Thyroid gland (tissue), 4 donors: ENCODE measurements around the gene BIRC3.

ENCODE experiments used
- POLR2A ChIP-seq, 2 donors: fragments of 450-650 bp; IDR thresholded peaks; one replicate each; pipeline ENCODE4 v1.6.1; 2017; ENCODE audit warnings: antibody characterized with exemption in 2 of 2, mild to moderate bottlenecking in 2 of 2, moderate library complexity in 1 of 2
- TF ChIP-seq, protein P1 (sequence below), 6 experiments: fragments of 200-600 bp in 3 of 6; fragments of 450-650 bp in 3 of 6; sonication (generic) in 3 of 6; IDR thresholded peaks; one replicate each; pipeline ENCODE4 v1.5.1; 2016 to 2019; ENCODE audit warnings: antibody characterized with exemption in 6 of 6, mild to moderate bottlenecking in 2 of 6, inconsistent platforms in 1 of 6, moderate library complexity in 1 of 6

DNA sequence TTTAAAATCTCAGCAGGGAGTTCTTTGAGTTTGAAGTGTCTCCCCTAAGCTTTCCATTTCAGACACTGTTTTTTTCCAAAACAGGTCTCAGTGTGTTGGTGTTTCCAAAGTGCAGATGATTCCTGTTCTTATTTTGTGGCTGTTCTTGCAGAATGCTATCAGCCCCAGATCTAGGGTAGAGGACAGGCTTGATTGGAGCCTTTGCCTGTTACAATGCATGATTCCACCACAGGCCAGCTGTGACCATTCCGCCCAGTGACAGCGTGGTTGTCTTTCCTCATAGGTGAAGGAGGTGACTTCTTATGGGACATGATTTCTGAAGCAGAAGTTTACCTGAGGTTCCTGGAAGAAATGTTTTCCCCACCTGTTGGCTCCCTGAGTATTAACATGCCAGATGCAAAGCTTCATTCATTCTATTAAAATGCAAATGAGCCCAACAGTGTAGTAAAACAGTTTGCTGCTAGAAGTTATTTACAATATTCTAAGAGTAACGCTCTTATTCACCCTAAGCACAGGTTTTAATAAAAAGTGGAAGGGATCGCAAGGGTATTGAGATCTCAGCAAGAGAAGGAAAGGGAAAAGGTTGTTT, 36.9 kb upstream of the BIRC3 start:
- TF ChIP-seq, protein P1, sequence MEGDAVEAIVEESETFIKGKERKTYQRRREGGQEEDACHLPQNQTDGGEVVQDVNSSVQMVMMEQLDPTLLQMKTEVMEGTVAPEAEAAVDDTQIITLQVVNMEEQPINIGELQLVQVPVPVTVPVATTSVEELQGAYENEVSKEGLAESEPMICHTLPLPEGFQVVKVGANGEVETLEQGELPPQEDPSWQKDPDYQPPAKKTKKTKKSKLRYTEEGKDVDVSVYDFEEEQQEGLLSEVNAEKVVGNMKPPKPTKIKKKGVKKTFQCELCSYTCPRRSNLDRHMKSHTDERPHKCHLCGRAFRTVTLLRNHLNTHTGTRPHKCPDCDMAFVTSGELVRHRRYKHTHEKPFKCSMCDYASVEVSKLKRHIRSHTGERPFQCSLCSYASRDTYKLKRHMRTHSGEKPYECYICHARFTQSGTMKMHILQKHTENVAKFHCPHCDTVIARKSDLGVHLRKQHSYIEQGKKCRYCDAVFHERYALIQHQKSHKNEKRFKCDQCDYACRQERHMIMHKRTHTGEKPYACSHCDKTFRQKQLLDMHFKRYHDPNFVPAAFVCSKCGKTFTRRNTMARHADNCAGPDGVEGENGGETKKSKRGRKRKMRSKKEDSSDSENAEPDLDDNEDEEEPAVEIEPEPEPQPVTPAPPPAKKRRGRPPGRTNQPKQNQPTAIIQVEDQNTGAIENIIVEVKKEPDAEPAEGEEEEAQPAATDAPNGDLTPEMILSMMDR (IDR thresholded peaks at IDR 0.05) = no peak
- TF ChIP-seq POLR2A (IDR thresholded peaks at IDR 0.05) = no peak
